HepG2 (cell line): ENCODE results near the gene EMILIN1. TPM values are rescaled to one million over a fixed set of nuclear protein-coding genes. Genes with fewer than 3 reads are reported as not detected.
A peak's percentile ranks its signal among the peaks of the same experiment; 100 is the strongest.

ENCODE experiments used
- ATM ChIP-seq: fragments of 450-650 bp; IDR thresholded peaks from 2 replicates; pipeline ENCODE4 v1.7.1; 2017; ENCODE audit warnings: mild to moderate bottlenecking, borderline replicate concordance
- IKZF4 ChIP-seq: sonication (generic); formaldehyde crosslinking; IDR thresholded peaks from 2 replicates; pipeline ENCODE4 v1.5.1; 2020; ENCODE audit warnings: borderline replicate concordance, mild to moderate bottlenecking, low read depth, missing genetic modification reagents; ENCODE audit errors: not compliant biosample characterization
- MAX ChIP-seq: IDR thresholded peaks from 2 replicates; pipeline ENCODE4 v1.6.1; 2012; ENCODE audit warnings: inconsistent platforms
- MED13 ChIP-seq: sonication (generic); formaldehyde crosslinking; IDR thresholded peaks from 2 replicates; pipeline ENCODE4 v1.5.0; 2020; ENCODE audit warnings: missing genetic modification reagents
- NONO ChIP-seq, 2 experiments: fragments of 450-650 bp in 1 of 2; sonication (generic) in 1 of 2; formaldehyde crosslinking in 1 of 2; IDR thresholded peaks in 1 of 2; conservative IDR thresholded peaks in 1 of 2; 2 replicates each; pipeline versions ENCODE4 v1.6.1 to v1.8.0; 2017 to 2022; ENCODE audit warnings: mild to moderate bottlenecking in 1 of 2, missing genetic modification reagents in 1 of 2, moderate library complexity in 1 of 2
- PHF8 ChIP-seq: sonication (generic); formaldehyde crosslinking; IDR thresholded peaks from 2 replicates; pipeline ENCODE4 v1.5.0; 2020; ENCODE audit warnings: missing genetic modification reagents
- POGZ ChIP-seq: sonication (generic); formaldehyde crosslinking; IDR thresholded peaks from 2 replicates; pipeline ENCODE4 v1.4.0; 2020; ENCODE audit warnings: mild to moderate bottlenecking, missing genetic modification reagents
- SALL1 ChIP-seq: sonication (generic); formaldehyde crosslinking; IDR thresholded peaks from 2 replicates; pipeline ENCODE4 v1.8.0; 2022; ENCODE audit warnings: mild to moderate bottlenecking, missing genetic modification reagents
- ZBTB33 ChIP-seq: sonication (generic); formaldehyde crosslinking; IDR thresholded peaks from 2 replicates; pipeline ENCODE4 v1.4.0; 2020; ENCODE audit warnings: missing genetic modification reagents
- ZNF768 ChIP-seq: sonication (generic); formaldehyde crosslinking; IDR thresholded peaks from 2 replicates; pipeline ENCODE4 v1.4.0; 2020; ENCODE audit warnings: missing genetic modification reagents
- ZSCAN29 ChIP-seq: sonication (generic); formaldehyde crosslinking; conservative IDR thresholded peaks from 2 replicates; pipeline ENCODE4 v1.4.0; 2020; ENCODE audit warnings: mild to moderate bottlenecking, missing genetic modification reagents
- polyA plus RNA-seq, 8 experiments: library from polyadenylated mRNA; depleted of rRNA in 3 of 8; stranded (reverse) in 7 of 8; unstranded in 1 of 8; fragments of >200 nt; fragmentation: Illumina TruSeq in 4 of 8; extraction: Trizol in 4 of 8; gene quantifications; 2 replicates each; pipeline versions ENCODE4 v1.2.1 to v1.2.3, GENCODE V29; 2011 to 2016; ENCODE audit warnings: low read depth in 4 of 8, missing spikeins in 1 of 8, mixed read lengths in 1 of 8; ENCODE audit not compliant: insufficient read depth in 1 of 8
- total RNA-seq, 5 experiments: library from RNA; depleted of rRNA; stranded (reverse); fragments of >200 nt; fragmentation: Illumina TruSeq; extraction: Trizol; gene quantifications; 2 replicates each; pipeline ENCODE4 v1.2.3, GENCODE V29; 2016; ENCODE audit warnings: low read depth in 1 of 5
- TF ChIP-seq, protein P1 (sequence below): sonication (generic); formaldehyde crosslinking; IDR thresholded peaks from one replicate; pipeline ENCODE4 v1.5.1; 2020; ENCODE audit warnings: mild to moderate bottlenecking, missing genetic modification reagents; ENCODE audit errors: not compliant biosample characterization

EMILIN1 gene
- total and polyA plus RNA-seq, 2 of the 13 experiments (the other 11 are each of a cell fraction or from before 2014, with no cell fraction given) = 8.1 to 9.7 TPM

DNA sequence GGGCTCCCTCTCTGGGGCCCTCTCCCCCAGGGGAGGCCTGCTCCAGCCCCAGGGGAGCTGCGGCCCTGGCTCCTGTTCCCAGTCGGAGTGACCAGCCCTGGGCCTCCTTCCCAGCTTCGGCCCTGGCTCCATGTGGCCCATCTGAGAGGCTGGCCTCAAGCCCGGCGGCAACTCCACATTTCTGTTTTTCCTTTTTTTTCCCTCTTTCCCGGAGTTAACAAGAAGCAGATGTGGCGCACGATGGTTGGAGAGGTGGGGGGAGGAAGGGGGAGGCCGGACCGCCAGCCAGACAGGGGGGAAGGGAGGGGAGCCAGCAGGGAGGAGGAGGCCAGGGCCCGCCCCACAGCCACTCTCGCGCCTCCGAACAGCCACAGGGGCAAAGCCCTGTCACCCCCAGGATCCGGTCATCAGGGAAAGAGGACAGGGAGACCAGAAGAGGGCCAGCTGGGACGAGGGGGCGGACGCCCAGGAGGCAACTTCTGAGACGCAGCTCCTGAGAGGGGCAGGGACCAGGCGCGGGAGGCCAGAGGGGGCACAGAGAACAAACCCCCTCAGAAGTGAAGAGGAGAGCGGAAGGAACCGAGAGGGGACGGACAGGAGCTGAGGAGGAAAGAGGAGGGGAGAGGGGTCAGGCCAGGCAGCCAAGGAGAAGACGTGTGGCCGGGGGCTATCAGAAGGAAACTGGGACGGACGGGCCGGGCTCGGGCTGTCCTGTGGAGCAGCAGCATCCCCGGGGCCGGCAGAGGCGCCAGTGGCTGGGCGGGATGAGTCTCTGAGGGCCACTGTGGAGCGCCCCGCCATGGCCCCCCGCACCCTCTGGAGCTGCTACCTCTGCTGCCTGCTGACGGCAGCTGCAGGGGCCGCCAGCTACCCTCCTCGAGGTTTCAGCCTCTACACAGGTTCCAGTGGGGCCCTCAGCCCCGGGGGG is at the start of gene EMILIN1 (continued):
- TF ChIP-seq, protein P1, sequence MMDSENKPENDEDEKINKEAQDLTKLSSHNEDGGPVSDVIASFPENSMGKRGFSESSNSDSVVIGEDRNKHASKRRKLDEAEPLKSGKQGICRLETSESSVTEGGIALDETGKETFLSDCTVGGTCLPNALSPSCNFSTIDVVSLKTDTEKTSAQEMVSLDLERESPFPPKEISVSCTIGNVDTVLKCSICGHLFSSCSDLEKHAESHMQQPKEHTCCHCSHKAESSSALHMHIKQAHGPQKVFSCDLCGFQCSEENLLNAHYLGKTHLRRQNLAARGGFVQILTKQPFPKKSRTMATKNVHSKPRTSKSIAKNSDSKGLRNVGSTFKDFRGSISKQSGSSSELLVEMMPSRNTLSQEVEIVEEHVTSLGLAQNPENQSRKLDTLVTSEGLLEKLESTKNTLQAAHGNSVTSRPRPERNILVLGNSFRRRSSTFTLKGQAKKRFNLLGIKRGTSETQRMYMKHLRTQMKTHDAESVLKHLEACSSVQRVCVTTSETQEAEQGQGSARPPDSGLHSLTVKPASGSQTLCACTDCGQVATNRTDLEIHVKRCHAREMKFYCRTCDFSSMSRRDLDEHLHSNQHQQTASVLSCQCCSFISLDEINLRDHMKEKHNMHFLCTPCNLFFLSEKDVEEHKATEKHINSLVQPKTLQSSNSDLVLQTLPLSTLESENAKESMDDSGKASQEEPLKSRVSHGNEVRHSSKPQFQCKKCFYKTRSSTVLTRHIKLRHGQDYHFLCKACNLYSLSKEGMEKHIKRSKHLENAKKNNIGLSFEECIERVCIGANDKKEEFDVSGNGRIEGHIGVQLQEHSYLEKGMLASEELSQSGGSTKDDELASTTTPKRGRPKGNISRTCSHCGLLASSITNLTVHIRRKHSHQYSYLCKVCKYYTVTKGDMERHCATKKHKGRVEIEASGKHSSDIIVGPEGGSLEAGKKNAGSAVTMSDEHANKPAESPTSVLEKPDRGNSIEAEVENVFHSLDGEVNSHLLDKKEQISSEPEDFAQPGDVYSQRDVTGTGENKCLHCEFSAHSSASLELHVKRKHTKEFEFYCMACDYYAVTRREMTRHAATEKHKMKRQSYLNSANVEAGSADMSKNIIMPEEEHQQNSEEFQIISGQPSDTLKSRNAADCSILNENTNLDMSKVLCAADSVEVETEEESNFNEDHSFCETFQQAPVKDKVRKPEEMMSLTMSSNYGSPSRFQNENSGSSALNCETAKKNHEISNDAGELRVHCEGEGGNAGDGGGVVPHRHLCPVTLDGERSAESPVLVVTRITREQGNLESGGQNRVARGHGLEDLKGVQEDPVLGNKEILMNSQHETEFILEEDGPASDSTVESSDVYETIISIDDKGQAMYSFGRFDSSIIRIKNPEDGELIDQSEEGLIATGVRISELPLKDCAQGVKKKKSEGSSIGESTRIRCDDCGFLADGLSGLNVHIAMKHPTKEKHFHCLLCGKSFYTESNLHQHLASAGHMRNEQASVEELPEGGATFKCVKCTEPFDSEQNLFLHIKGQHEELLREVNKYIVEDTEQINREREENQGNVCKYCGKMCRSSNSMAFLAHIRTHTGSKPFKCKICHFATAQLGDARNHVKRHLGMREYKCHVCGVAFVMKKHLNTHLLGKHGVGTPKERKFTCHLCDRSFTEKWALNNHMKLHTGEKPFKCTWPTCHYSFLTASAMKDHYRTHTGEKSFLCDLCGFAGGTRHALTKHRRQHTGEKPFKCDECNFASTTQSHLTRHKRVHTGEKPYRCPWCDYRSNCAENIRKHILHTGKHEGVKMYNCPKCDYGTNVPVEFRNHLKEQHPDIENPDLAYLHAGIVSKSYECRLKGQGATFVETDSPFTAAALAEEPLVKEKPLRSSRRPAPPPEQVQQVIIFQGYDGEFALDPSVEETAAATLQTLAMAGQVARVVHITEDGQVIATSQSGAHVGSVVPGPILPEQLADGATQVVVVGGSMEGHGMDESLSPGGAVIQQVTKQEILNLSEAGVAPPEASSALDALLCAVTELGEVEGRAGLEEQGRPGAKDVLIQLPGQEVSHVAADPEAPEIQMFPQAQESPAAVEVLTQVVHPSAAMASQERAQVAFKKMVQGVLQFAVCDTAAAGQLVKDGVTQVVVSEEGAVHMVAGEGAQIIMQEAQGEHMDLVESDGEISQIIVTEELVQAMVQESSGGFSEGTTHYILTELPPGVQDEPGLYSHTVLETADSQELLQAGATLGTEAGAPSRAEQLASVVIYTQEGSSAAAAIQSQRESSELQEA = peak; percentile 42
- TF ChIP-seq PHF8 (CRISPR knock-in tag) = 0 out of 2 replicates have a peak, but pooled peaks have one; percentile 52
- TF ChIP-seq ZNF768 (CRISPR knock-in tag) = peak; percentile 77; the same call in 1 of the 2 replicates
- TF ChIP-seq POGZ = 0 out of 2 replicates have a peak, but pooled peaks have one; percentile 13
- peak; percentile 38 for TF ChIP-seq SALL1 (CRISPR knock-in tag)
- TF ChIP-seq MAX = peak; percentile 59
- peak; percentile 74 for TF ChIP-seq IKZF4
- TF ChIP-seq NONO (IDR thresholded peaks at IDR 0.05) = no peak
- TF ChIP-seq NONO (CRISPR knock-in tag; conservative IDR thresholded peaks at IDR 0.05) = peak; percentile 35; the same call in 1 of the 2 replicates
- peak; percentile 87 for TF ChIP-seq ZBTB33 (CRISPR knock-in tag)
- no peak for TF ChIP-seq MED13
- TF ChIP-seq ZSCAN29 (CRISPR knock-in tag) = no peak
- TF ChIP-seq ATM = no peak
